DMS153 treated with DMSO at 0.1 percent for 48 hours (cell line): ENCODE measurements around the gene RNF25.

ENCODE experiments used
- DNase-seq: peaks from one replicate; lab custom pipeline; 2025; ENCODE audit not compliant: unreplicated experiment; lab: John Stamatoyannopoulos, UW

The RNF25 gene

GRCh38 chr2:218631837-218632236, 40.0 kb downstream of the RNF25 start:
- no peak for DNase-seq

- no peak for DNase-seq
Observed at GRCh38 chr2:218627939-218628338, 43.9 kb downstream of the RNF25 start.

GRCh38 chr2:218626369-218626768, 45.4 kb downstream of the RNF25 start:
- DNase-seq = no peak

GRCh38 chr2:218623366-218623705, 48.5 kb downstream of the RNF25 start:
- no peak for DNase-seq

- DNase-seq = no peak
Observed at GRCh38 chr2:218622606-218623365, 49.0 kb downstream of the RNF25 start.

- no peak for DNase-seq
Observed at GRCh38 chr2:218621007-218621406, 50.8 kb downstream of the RNF25 start.

GRCh38 chr2:218618102-218618860, 53.5 kb downstream of the RNF25 start:
- no peak for DNase-seq

GRCh38 chr2:218615868-218616315, 55.9 kb downstream of the RNF25 start:
- no peak for DNase-seq
